ENCODE data around the gene ZNF205. TPM values are rescaled to one million over a fixed set of nuclear protein-coding genes. Genes with fewer than 3 reads are reported as not detected.

Gene ZNF205
- total and polyA plus RNA-seq, 5 donors: 6.4 to 10.9 (median 9.9) TPM

DNA sequence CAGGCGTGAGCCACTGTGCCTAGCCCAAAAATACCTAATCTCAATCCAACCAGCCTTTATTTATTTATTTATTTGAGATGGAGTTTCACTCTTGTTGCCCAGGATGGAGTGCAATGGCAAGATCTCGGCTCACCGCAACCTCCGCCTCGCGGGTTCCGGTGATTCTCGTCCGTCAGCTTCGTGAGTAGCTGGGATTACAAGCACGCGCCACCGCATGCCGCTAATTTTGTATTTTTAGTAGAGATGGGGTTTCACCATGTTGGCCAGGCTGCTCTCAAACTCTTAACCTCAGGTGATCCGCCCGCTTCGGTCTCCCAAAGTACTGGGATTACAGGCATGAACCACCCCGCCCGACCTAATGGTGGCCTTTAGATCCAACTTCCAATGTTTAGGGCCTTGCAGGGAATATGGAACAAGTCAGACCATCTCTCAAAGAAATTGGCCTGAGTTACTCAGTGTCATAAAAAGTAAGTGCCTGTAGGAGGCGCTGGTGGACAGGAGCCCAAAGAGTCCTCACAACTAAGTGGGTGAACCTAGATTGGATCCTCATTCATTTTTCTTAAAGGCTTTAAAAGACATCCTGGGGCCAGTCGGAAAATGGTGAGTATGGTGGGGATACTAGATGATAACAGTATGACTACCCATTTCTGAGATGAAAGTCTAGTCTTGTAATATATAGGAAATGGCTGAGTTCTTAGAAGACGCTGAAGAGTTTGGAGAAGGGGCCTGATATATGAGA is 17.9 kb upstream of the ZNF205 start:
- Histone ChIP-seq H3K4me1 (ENCODE audit: control insufficient read depth, insufficient read depth, low read length) (peaks cover under 1% of the 10 kb centered on the region), H3K4me3 (ENCODE audit: low read length) (no peak overlapping the region), H3K27me3 (ENCODE audit: control insufficient read depth, insufficient read depth) (no peaks in the 10 kb centered on the region), H3K9me3 (ENCODE audit: control insufficient read depth, low read length) (no peaks in the 10 kb centered on the region), H3K27ac (ENCODE audit: low read length) (no peak overlapping the region)
- WGBS: 83% methylated on average over 22 of the region's 22 CpGs
- DNase-seq (peak in 2 of 3 donors; percentile 25 to 44), ATAC-seq (no peak)
- intact Hi-C loops (cut with DNase I): no loop called here

DNA sequence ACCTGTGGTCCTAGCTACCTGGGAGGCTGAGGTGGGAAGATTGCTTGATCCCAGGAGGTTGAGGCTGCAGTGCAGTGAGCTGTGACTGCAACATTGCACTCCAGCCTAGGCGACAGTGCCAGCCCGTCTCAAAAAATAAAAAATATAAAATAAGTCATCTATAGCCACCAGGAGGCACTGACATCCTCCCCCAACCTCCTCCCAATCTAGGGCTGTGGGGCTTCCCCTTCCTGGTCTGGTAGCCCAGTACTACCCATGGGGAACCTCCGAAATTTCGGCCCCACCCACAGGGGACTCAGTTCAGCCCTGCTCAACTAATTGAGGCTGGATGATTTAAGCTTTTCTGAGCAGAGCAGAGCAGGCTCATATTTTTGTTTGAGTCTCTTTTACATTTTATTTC is 16.5 kb upstream of the ZNF205 start:
- no peak overlapping the region for H3K4me3 ChIP-seq (ENCODE audit: low read length)
- no peak overlapping the region for H3K27ac ChIP-seq (ENCODE audit: low read length)
- intact Hi-C loops (cut with DNase I): no loop called here
- H3K9me3 ChIP-seq (ENCODE audit: control insufficient read depth, low read length): no peaks in the 10 kb centered on the region
- H3K27me3 ChIP-seq (ENCODE audit: control insufficient read depth, insufficient read depth): no peaks in the 10 kb centered on the region
- DNase-seq: peak in 2 of 3 donors; percentile 67 to 71
- peaks cover 5% of the 10 kb centered on the region for H3K4me1 ChIP-seq (ENCODE audit: control insufficient read depth, insufficient read depth, low read length)
- 28% methylated on average over 4 of the region's 4 CpGs for WGBS
- ATAC-seq: peak in 1 of 2 donors; percentile 32

DNA sequence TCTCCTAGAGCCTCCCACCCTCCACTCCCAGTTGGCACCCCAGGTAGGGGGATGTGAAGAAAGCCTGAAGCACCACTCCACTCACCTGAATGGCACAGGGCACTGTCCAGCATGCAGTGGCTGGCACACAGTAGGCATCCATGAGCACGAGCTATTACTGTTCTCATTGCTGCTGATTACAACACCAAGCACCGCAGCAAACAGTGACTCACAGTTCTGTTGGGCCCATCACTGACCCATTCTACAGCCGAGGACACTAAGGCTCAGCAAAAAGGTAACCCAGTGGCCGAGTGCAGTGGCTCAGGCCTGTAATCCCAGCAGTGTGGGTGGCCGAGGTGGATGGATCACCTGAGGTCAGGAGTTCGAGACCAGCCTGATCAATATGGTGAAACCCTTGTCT is 16.0 kb upstream of the ZNF205 start:
- DNase-seq: no peak
- H3K4me1 ChIP-seq (ENCODE audit: control insufficient read depth, insufficient read depth, low read length): peaks cover 9% of the 10 kb centered on the region
- no peaks in the 10 kb centered on the region for H3K9me3 ChIP-seq (ENCODE audit: control insufficient read depth, low read length)
- no peak overlapping the region for H3K27ac ChIP-seq (ENCODE audit: low read length)
- H3K27me3 ChIP-seq (ENCODE audit: control insufficient read depth, insufficient read depth): no peaks in the 10 kb centered on the region
- WGBS: 83% methylated on average over 6 of the region's 6 CpGs
- intact Hi-C loops (cut with DNase I): no loop called here
- no peak for ATAC-seq
- no peak overlapping the region for H3K4me3 ChIP-seq (ENCODE audit: low read length)

DNA sequence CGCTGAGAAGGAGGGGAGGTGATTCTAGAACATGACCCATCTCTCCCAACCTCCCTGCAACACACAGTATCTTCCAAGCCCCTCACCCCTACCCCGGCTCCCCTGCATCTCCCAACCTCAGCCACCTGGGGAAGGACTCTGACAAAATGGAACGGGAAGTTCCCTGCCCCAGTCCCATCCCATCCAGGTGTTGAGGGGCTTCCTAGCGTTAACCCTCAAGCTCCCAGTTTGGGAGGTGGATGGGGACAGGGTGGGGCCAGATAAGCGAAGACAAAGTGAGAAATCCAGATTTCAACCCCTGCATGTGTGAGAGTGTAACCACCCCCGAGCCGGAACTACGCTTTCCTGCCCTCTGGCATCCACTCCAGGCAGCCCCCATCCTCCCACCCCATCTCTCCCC is 15.1 kb upstream of the ZNF205 start:
- Histone ChIP-seq H3K9me3 (ENCODE audit: control insufficient read depth, low read length) (no peaks in the 10 kb centered on the region), H3K4me3 (ENCODE audit: low read length) (no peak overlapping the region), H3K4me1 (ENCODE audit: control insufficient read depth, insufficient read depth, low read length) (peaks cover 10% of the 10 kb centered on the region), H3K27ac (ENCODE audit: low read length) (no peak overlapping the region), H3K27me3 (ENCODE audit: control insufficient read depth, insufficient read depth) (no peaks in the 10 kb centered on the region)
- 52% methylated on average over 8 of the region's 8 CpGs for WGBS
- intact Hi-C loops (cut with DNase I): no loop called here
- DNase-seq (no peak), ATAC-seq (no peak)

DNA sequence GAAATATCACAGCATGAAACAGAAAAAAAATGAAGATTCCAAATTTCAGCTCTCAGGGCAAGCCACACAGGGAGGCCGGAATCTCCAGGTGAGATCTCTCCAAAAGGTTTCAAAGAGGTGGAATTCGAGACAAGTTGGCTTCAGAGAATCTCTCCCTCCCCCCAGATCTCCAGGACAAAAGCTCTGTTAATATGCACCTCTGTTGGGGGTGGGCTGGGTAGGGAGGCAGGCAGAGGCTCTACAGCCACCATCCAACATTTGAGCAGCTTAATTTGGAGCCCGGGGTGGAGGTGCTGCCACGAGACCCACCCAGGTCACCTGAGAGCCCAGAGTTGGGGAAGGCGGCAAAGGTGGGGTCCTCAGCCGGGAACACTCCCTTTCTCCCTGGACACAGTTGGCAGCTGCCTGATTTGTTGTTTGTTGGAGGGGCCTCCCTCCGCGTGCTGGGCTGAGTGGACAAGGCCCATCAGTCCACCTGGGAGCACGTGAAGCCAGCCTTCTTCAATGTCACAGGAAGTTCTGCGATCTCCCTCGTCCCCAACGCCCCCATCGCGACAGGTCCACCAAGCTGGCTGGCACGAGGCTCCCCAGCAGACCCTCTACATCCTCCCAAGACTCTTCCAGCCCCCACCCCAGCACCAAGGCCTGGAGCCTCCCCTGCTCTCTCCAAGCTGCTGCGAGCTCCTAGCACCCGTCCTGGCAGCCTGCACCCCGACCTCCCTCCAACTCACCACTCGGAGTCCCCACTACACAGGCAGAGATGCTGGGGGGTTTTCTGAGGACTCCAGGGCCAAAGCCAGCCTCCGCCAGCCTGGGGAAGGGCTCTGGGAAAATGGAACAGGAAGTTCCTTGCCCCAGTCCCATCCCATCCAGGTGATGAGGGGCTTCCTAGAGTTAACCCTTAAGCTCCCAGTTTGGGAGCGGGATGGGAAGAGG is 13.7 kb upstream of the ZNF205 start, which contains the start of gene ZSCAN10:
Gene ZSCAN10 (minus strand): TSS at position 836 of the 936 bp plus-strand sequence. CDS start 6,357 bp downstream, outside the sequence.
- Histone ChIP-seq H3K27ac (ENCODE audit: low read length) (no peak within 1 kb of the TSS), H3K4me1 (ENCODE audit: control insufficient read depth, insufficient read depth, low read length) (peaks cover 10% of the 10 kb centered on the region), H3K27me3 (ENCODE audit: control insufficient read depth, insufficient read depth) (no peaks in the 10 kb centered on the region), H3K4me3 (ENCODE audit: low read length) (no peak within 1 kb of the TSS), H3K9me3 (ENCODE audit: control insufficient read depth, low read length) (no peaks in the 10 kb centered on the region)
- intact Hi-C loops (cut with DNase I): no loop called here
- WGBS: 39% methylated on average over 21 of the region's 21 CpGs
- DNase-seq (peak in 2 of 3 donors; percentile 45 to 58), ATAC-seq (no peak)

DNA sequence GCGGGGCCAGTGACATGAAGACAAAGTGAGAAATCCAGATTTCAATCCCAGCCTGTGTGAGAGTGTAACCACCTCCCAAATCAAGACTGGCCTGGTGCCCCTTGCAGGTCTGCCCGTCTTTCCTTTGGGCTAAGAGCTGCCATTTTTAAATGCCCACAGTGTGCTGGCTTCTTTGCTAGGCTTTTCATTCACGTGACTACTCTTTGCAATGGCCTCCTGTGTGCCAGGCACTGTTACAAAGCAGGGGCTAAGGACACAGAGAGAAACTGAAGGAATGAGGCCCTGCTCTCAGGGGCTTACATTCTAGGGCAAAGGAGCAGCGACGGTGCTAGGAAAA is 13.0 kb upstream of the ZNF205 start:
- DNase-seq (no peak), ATAC-seq (no peak)
- H3K27me3 ChIP-seq (ENCODE audit: control insufficient read depth, insufficient read depth): no peaks in the 10 kb centered on the region
- no peak overlapping the region for H3K27ac ChIP-seq (ENCODE audit: low read length)
- intact Hi-C loops (cut with DNase I): no loop called here
- 52% methylated on average over 5 of the region's 5 CpGs for WGBS
- H3K4me1 ChIP-seq (ENCODE audit: control insufficient read depth, insufficient read depth, low read length): peaks cover 10% of the 10 kb centered on the region
- no peaks in the 10 kb centered on the region for H3K9me3 ChIP-seq (ENCODE audit: control insufficient read depth, low read length)
- H3K4me3 ChIP-seq (ENCODE audit: low read length): no peak overlapping the region

DNA sequence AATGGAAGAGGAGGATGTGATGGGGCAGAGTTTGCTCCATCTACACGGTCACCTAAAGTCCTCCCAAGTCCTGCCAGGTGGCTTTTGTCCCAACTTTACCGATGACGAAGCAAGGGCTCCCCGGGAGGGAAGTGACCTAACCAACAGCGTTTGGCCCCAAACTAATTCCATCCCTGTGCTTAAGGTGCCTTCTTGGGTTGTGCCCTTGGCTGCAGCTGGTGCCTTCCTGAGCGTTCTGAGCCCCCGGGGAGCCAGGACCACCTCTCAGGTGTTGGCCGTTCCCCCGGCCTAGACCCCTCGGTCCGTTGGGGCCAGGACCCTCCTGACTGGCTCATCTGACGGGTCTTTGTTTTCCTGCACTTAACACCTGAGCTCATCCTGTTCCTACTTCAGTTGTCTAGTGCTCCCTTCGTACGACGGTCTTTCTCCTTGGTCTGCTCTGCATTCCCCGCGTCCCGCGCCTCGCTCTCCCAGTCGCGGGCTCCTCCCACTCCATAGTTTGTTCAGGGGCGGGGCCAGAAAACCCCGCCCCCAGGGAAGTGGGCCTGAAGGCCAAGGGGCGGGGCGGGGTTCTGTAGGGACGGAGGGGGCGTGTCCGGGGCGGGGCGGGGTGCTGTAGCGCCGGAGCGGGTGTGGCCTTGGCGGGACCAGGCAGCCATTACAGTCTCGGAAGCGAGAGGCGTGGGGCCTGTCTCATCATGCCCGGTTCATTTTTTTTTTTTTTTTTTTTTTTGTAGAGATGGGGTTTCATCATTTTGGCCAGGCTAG is 12.5 kb upstream of the ZNF205 start:
- peak; percentile 94 to 95 for ATAC-seq
- DNase-seq: peak; percentile 91 to 97 (median 96)
- peaks cover 10% of the 10 kb centered on the region for H3K4me1 ChIP-seq (ENCODE audit: control insufficient read depth, insufficient read depth, low read length)
- no peaks in the 10 kb centered on the region for H3K9me3 ChIP-seq (ENCODE audit: control insufficient read depth, low read length)
- WGBS: 5% methylated on average over 39 of the region's 39 CpGs
- no peak overlapping the region for H3K27ac ChIP-seq (ENCODE audit: low read length)
- H3K4me3 ChIP-seq (ENCODE audit: low read length): no peak overlapping the region
- intact Hi-C loops (cut with DNase I): no loop called here
- H3K27me3 ChIP-seq (ENCODE audit: control insufficient read depth, insufficient read depth): no peaks in the 10 kb centered on the region

DNA sequence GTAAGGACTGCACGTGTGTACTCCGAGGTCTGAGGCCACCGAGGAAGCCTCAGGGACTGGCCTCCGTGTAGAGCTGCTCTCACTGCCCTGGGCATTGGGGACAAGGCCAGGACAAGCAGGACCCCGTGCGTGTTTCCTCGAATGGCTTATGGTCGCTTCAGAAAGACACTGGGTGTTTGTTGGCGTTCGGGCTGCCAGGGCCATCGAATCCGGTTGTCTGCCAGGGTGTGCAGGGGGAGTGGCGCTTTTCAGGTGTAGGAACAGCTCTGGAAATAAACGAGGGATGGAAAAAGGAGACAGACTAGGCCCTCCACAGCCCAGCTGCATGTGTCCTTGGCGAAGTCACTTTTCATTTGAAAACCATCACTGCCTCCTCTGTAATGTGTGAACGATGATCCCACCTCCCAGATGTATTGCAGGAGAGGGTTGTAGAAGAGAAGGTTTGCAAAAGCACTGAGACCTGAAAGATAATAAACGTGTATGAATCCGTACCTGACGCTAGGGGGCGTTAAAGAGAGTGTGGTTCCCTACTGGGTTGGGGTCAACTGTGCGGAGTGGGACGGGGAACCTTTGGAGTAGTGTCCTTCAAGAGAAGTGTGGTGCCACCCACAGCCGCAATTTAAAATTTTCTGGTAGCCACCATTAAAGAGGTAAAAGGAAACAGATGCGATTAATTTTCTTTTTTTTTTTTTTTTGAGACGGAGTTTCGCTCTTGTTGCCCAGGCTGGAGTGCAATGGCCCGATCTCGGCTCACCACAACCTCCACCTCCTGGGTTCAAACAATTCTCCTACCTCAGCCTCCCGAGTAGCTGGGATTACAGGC is 11.2 kb upstream of the ZNF205 start:
- H3K27ac ChIP-seq (ENCODE audit: low read length): peak overlapping the region; percentile 51

DNA sequence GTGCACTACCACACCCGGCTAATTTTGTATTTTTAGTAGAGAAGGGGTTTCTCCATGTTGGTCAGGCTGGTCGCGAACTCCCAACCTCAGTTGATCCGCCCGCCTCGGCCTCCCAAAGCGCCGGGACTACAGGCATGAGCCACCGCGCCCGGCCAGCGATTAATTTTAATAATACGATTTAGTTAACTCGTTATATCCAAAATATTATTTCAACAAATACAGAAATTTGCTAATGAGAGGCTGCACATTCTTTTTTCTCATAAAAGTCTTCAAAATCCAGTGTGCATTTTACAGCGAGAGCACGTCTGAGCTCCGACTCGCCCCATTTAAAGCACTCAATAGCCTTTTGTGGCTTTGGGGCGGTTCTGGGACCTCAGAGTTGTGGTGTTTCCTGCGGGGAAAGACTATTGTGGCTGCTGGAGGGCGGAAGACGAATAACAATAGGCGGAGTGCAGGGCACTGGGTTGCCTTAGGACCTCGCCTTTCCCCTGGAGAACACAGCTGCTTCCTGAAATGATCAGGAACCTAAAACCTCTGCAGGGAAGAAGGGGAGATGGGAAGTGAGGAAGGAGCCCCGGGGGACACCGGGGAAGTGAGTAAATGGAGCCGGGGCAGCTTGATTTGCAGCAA is 10.4 kb upstream of the ZNF205 start:
- ATAC-seq: peak; percentile 22 to 68
- no peak overlapping the region for H3K4me3 ChIP-seq (ENCODE audit: low read length)
- peak overlapping the region; percentile 33 for H3K27ac ChIP-seq (ENCODE audit: low read length)
- intact Hi-C loops (cut with DNase I): no loop called here
- no peaks in the 10 kb centered on the region for H3K9me3 ChIP-seq (ENCODE audit: control insufficient read depth, low read length)
- DNase-seq: peak; percentile 44 to 69 (median 63)
- H3K27me3 ChIP-seq (ENCODE audit: control insufficient read depth, insufficient read depth): no peaks in the 10 kb centered on the region
- H3K4me1 ChIP-seq (ENCODE audit: control insufficient read depth, insufficient read depth, low read length): peaks cover 10% of the 10 kb centered on the region
- WGBS: 37% methylated on average over 27 of the region's 27 CpGs

More for the DNA sequence above, 11.2 kb upstream of the ZNF205 start:
- Histone ChIP-seq H3K27me3 (ENCODE audit: control insufficient read depth, insufficient read depth) (no peaks in the 10 kb centered on the region), H3K9me3 (ENCODE audit: control insufficient read depth, low read length) (no peaks in the 10 kb centered on the region), H3K4me3 (ENCODE audit: low read length) (no peak overlapping the region), H3K4me1 (ENCODE audit: control insufficient read depth, insufficient read depth, low read length) (peaks cover 10% of the 10 kb centered on the region)
- intact Hi-C loops (cut with DNase I): no loop called here
- 58% methylated on average over 29 of the region's 29 CpGs for WGBS
- ATAC-seq: no peak
- DNase-seq: peak in 1 of 3 donors; percentile 42
